Activated CD4-positive, alpha-beta T cell treated with anti-CD3 and anti-CD28 coated beads for 24 hours (primary cell): ENCODE data around the gene PARG.
"Not testable (repeated sequence)": the region's sequence is repeated elsewhere in the genome, so short reads cannot be mapped to it uniquely, and the experiment has no call there.

Experiments used
- DNase-seq, 2 donors: peaks; one replicate each; pipeline ENCODE4 v3.0.0-alpha.2; 2020; ENCODE audit warnings: low read depth in 2 of 2

Gene PARG

GRCh38 chr10:49830016-49830415 is 111.8 kb downstream of the PARG start:
- no peak for DNase-seq

- no peak for DNase-seq
Observed at GRCh38 chr10:49827297-49827696, 114.5 kb downstream of the PARG start.

- no peak for DNase-seq
Observed at GRCh38 chr10:49819234-49819958, 122.4 kb downstream of the PARG start.

GRCh38 chr10:49817845-49818244 is 124.0 kb downstream of the PARG start:
- no peak for DNase-seq

- no peak for DNase-seq
Observed at GRCh38 chr10:49803988-49804387, 137.8 kb downstream of the PARG start.

GRCh38 chr10:49798275-49798674 is 143.6 kb downstream of the PARG start:
- no peak for DNase-seq

GRCh38 chr10:49791100-49791499 is 150.7 kb downstream of the PARG start:
- no peak for DNase-seq

- no peak for DNase-seq
Observed at GRCh38 chr10:49784681-49785080, 157.1 kb downstream of the PARG start.

GRCh38 chr10:49783645-49784044 is 158.2 kb downstream of the PARG start:
- DNase-seq = no peak

GRCh38 chr10:49781247-49781646 is 160.6 kb downstream of the PARG start:
- DNase-seq = no peak

GRCh38 chr10:49778197-49778596 is 163.6 kb downstream of the PARG start:
- no peak for DNase-seq

GRCh38 chr10:49776851-49777250 is 165.0 kb downstream of the PARG start:
- no peak for DNase-seq

GRCh38 chr10:49775014-49775413 is 166.8 kb downstream of the PARG start:
- DNase-seq = no peak

GRCh38 chr10:49772944-49773343 is 168.9 kb downstream of the PARG start:
- DNase-seq = not testable (repeated sequence)

- DNase-seq = not testable (repeated sequence)
Observed at GRCh38 chr10:49771046-49771445, 170.8 kb downstream of the PARG start.

GRCh38 chr10:49769692-49770091 is 172.1 kb downstream of the PARG start:
- no peak for DNase-seq

- DNase-seq = no peak
Observed at GRCh38 chr10:49768731-49769130, 173.1 kb downstream of the PARG start.

- no peak for DNase-seq
Observed at GRCh38 chr10:49768329-49768728, 173.5 kb downstream of the PARG start.
